RWPE1 (cell line): ENCODE data around the gene CNDP2.

Experiments
- CTCF ChIA-PET: fragments of 350-600 bp; sonication (Branson Sonifier 250); formaldehyde crosslinking; extraction: SDS; loops from one replicate; lab custom pipeline; 2021; lab: Yijun Ruan, JAX
- POLR2A ChIA-PET: fragments of 400-600 bp; formaldehyde crosslinking; extraction: SDS; loops from one replicate; lab custom pipeline; 2020; ENCODE audit warnings: antibody characterized with exemption; ENCODE audit not compliant: low non-redundant PET; lab: Yijun Ruan, JAX
- DNase-seq: peaks from one replicate; pipeline ENCODE4 v3.0.0; 2012; ENCODE audit warnings: low spot score
- H3K27ac ChIP-seq: fragments of 450-650 bp; 2 replicates; pipeline ENCODE4 v1.5.1; 2017
- TF ChIP-seq, protein P1 (sequence below): fragments of 450-650 bp; conservative IDR thresholded peaks from 2 replicates; pipeline ENCODE4 v1.5.1; 2017; ENCODE audit warnings: low read depth, mild to moderate bottlenecking

The CNDP2 gene

DNA sequence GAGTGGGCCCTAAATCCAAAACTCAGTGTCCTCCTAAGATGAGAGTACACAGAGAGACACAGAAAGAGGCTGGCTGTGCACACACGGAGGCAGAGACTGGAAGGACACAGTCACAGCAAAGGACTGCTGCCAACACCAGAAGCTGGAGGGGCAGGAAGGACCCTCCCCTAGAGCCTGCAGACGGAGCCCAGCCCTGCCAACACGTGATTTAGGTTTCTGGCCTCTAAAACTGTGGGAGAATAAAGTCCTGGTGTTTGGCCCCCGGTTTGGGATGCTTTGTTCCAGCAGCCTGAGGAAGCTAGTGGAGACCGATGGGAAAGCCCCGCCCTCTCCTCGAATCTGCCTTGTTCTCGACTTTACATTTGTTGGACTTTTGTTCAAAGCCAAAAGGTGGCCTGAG is 48.7 kb downstream of the CNDP2 start:
- DNase-seq = no peak
- POLR2A ChIA-PET = no interaction called here
- CTCF ChIA-PET = no interaction called here
- H3K27ac ChIP-seq = no peak overlapping the region
- TF ChIP-seq, protein P1, sequence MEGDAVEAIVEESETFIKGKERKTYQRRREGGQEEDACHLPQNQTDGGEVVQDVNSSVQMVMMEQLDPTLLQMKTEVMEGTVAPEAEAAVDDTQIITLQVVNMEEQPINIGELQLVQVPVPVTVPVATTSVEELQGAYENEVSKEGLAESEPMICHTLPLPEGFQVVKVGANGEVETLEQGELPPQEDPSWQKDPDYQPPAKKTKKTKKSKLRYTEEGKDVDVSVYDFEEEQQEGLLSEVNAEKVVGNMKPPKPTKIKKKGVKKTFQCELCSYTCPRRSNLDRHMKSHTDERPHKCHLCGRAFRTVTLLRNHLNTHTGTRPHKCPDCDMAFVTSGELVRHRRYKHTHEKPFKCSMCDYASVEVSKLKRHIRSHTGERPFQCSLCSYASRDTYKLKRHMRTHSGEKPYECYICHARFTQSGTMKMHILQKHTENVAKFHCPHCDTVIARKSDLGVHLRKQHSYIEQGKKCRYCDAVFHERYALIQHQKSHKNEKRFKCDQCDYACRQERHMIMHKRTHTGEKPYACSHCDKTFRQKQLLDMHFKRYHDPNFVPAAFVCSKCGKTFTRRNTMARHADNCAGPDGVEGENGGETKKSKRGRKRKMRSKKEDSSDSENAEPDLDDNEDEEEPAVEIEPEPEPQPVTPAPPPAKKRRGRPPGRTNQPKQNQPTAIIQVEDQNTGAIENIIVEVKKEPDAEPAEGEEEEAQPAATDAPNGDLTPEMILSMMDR = no peak

GRCh38 chr18:74546007-74546406 is 49.8 kb downstream of the CNDP2 start:
- TF ChIP-seq, protein P1 = no peak
- POLR2A ChIA-PET = no interaction called here
- no peak for DNase-seq
- no peak overlapping the region for H3K27ac ChIP-seq
- CTCF ChIA-PET = no interaction called here

GRCh38 chr18:74546751-74547530 is 50.8 kb downstream of the CNDP2 start:
- no peak overlapping the region for H3K27ac ChIP-seq
- ChIA-PET CTCF (interaction anchor here (1.9 kb wide), 1 partner anchor 204 kb away, joined by 4 read pairs; no protein-coding TSS in a partner anchor), POLR2A (no interaction called here)
- TF ChIP-seq, protein P1 = no peak
- DNase-seq = peak; percentile 20

DNA sequence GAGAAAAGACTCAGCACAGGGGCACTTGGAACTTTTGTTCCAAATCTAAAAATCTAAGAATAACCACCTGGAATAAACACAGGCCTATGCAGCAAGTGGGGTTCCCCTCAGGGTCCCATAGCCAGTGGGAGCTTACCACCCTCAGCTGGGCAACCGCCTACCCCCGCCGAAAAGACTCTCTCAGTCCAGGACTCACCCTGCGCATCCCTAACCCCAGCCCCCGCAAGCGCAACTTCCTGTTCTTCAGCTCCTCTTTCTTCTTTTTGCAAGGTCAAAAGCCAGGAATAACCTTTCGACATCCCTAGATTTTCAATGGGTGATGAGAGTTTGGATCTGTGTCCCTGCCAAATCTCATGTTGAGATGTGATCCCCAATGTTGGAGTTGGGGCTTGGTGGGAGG is 51.7 kb downstream of the CNDP2 start:
- CTCF ChIA-PET = interaction anchor here (0.7 to 1.9 kb wide), 2 partner anchors 17 to 205 kb away, joined by 3 to 4 read pairs; no protein-coding TSS in a partner anchor
- TF ChIP-seq, protein P1 = no peak
- POLR2A ChIA-PET = no interaction called here
- H3K27ac ChIP-seq = no peak overlapping the region
- DNase-seq = no peak

DNA sequence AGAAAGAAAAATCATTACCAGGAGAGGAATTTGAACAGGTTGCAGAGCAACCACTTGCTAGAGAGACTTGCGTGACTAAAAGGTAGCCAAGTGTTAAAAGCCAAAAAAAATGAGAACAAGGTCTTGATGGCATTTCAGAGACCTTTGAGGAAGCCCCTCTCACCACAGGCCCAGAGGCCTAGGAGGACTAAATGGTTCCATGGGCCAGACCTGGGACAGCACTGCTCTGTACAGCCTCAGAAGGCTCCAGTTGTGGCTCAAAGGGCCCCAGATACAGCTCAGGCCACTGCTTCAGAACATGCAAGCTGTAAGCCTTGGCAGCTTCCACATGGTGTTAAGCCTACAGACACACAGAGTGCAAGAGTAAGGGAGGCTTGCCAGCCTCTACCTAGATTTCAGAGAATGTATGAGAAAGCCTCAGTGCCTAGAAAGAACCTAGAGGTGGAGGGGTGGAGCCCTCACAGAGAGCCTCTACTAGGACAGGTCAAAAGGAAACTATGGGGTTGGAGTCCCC is 53.5 kb downstream of the CNDP2 start:
- DNase-seq = no peak
- no peak overlapping the region for H3K27ac ChIP-seq
- POLR2A ChIA-PET = no interaction called here
- TF ChIP-seq, protein P1 = no peak
- CTCF ChIA-PET = no interaction called here

DNA sequence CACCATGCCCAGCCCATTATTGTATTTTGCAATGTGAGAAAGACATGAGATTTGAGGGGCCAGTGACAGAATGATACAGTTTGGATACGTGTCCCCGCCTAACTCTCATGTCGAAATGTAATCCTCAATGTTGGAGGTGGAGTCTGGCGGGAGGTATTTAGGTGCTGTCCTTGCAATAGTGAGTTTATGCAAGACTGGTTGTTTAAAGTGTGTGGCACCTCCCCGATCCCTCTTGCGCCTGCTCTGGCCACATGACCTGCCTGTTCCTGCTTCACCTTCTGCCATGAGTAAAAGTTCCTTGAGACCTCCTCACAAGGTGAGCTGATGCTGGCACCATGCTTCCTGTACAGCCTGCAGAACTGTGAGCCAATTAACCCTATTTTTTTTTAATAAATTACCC is 54.7 kb downstream of the CNDP2 start:
- CTCF ChIA-PET = no interaction called here
- TF ChIP-seq, protein P1 = no peak
- POLR2A ChIA-PET = no interaction called here
- H3K27ac ChIP-seq = no peak overlapping the region
- no peak for DNase-seq
